ENCODE data around the gene METTL24.
"Not testable (repeated sequence)": the region's sequence is repeated elsewhere in the genome, so short reads cannot be mapped to it uniquely, and the experiment has no call there.

METTL24 gene

GRCh38 chr6:110269623-110270022 lies 88.5 kb downstream of the METTL24 start:
- peaks cover 9% of the 10 kb centered on the region for H3K4me1 ChIP-seq (ENCODE audit: insufficient read depth, low read length)
- no peaks in the 10 kb centered on the region; the same call in 1 of the 2 replicates for H3K9me3 ChIP-seq (ENCODE audit: control insufficient read depth, insufficient read depth, low read length)
- H3K9ac ChIP-seq (ENCODE audit: low read depth, low read length) = 0 out of 2 replicates have a peak overlapping the region, but pooled peaks have one; percentile 17
- no peaks in the 10 kb centered on the region for H3K36me3 ChIP-seq (ENCODE audit: insufficient read depth, low read length)

- Histone ChIP-seq H3K9me3 (ENCODE audit: control insufficient read depth, insufficient read depth, low read length) (no peaks in the 10 kb centered on the region; the same call in 1 of the 2 replicates), H3K36me3 (ENCODE audit: insufficient read depth, low read length) (no peaks in the 10 kb centered on the region), H3K4me1 (ENCODE audit: insufficient read depth, low read length) (peaks cover 9% of the 10 kb centered on the region), H3K9ac (ENCODE audit: low read depth, low read length) (no peak overlapping the region)
These were observed 91.2 kb downstream of the METTL24 start for GRCh38 chr6:110266996-110267395.

GRCh38 chr6:110265273-110265672 lies 92.9 kb downstream of the METTL24 start:
- Histone ChIP-seq H3K4me1 (ENCODE audit: insufficient read depth, low read length) (peaks cover 9% of the 10 kb centered on the region), H3K9ac (ENCODE audit: low read depth, low read length) (no peak overlapping the region), H3K36me3 (ENCODE audit: insufficient read depth, low read length) (no peaks in the 10 kb centered on the region), H3K9me3 (ENCODE audit: control insufficient read depth, insufficient read depth, low read length) (no peaks in the 10 kb centered on the region; the same call in 1 of the 2 replicates)

GRCh38 chr6:110256366-110256765 lies 101.8 kb downstream of the METTL24 start:
- H3K36me3 ChIP-seq (ENCODE audit: insufficient read depth, low read length) = no peaks in the 10 kb centered on the region
- no peaks in the 10 kb centered on the region for H3K9me3 ChIP-seq (ENCODE audit: control insufficient read depth, insufficient read depth, low read length)
- H3K4me1 ChIP-seq (ENCODE audit: insufficient read depth, low read length) = no peaks in the 10 kb centered on the region
- H3K9ac ChIP-seq (ENCODE audit: low read depth, low read length) = no peak overlapping the region

- Histone ChIP-seq H3K36me3 (ENCODE audit: insufficient read depth, low read length) (no peaks in the 10 kb centered on the region), H3K4me1 (ENCODE audit: insufficient read depth, low read length) (no peaks in the 10 kb centered on the region), H3K9me3 (ENCODE audit: control insufficient read depth, insufficient read depth, low read length) (no peaks in the 10 kb centered on the region), H3K9ac (ENCODE audit: low read depth, low read length) (no peak overlapping the region)
These were observed 102.9 kb downstream of the METTL24 start for GRCh38 chr6:110255211-110255750.

GRCh38 chr6:110250838-110251237 lies 107.3 kb downstream of the METTL24 start:
- Histone ChIP-seq H3K9ac (ENCODE audit: low read depth, low read length) (no peak overlapping the region), H3K9me3 (ENCODE audit: control insufficient read depth, insufficient read depth, low read length) (no peaks in the 10 kb centered on the region), H3K4me1 (ENCODE audit: insufficient read depth, low read length) (no peaks in the 10 kb centered on the region; the same call in none of the 2 replicates), H3K36me3 (ENCODE audit: insufficient read depth, low read length) (no peaks in the 10 kb centered on the region)

- H3K36me3 ChIP-seq (ENCODE audit: insufficient read depth, low read length) = no peaks in the 10 kb centered on the region
- no peak overlapping the region for H3K9ac ChIP-seq (ENCODE audit: low read depth, low read length)
These were observed 108.1 kb downstream of the METTL24 start for GRCh38 chr6:110250058-110250457.

GRCh38 chr6:110246900-110247546 lies 111.1 kb downstream of the METTL24 start:
- Histone ChIP-seq H3K36me3 (ENCODE audit: insufficient read depth, low read length) (no peaks in the 10 kb centered on the region), H3K9me3 (ENCODE audit: control insufficient read depth, insufficient read depth, low read length) (no peaks in the 10 kb centered on the region), H3K9ac (ENCODE audit: low read depth, low read length) (no peak overlapping the region), H3K4me1 (ENCODE audit: insufficient read depth, low read length) (no peaks in the 10 kb centered on the region; the same call in none of the 2 replicates)

More at GRCh38 chr6:110250058-110250457, 108.1 kb downstream of the METTL24 start:
- H3K4me1 ChIP-seq (ENCODE audit: insufficient read depth, low read length) = no peaks in the 10 kb centered on the region; the same call in none of the 2 replicates
- no peaks in the 10 kb centered on the region for H3K9me3 ChIP-seq (ENCODE audit: control insufficient read depth, insufficient read depth, low read length)

GRCh38 chr6:110246378-110246777 lies 111.8 kb downstream of the METTL24 start:
- Histone ChIP-seq H3K9ac (ENCODE audit: low read depth, low read length) (no peak overlapping the region), H3K4me1 (ENCODE audit: insufficient read depth, low read length) (no peaks in the 10 kb centered on the region; the same call in none of the 2 replicates), H3K36me3 (ENCODE audit: insufficient read depth, low read length) (no peaks in the 10 kb centered on the region), H3K9me3 (ENCODE audit: control insufficient read depth, insufficient read depth, low read length) (no peaks in the 10 kb centered on the region)

- not testable (repeated sequence) for H3K9me3 ChIP-seq (ENCODE audit: control insufficient read depth, insufficient read depth, low read length); H3K4me1 ChIP-seq (ENCODE audit: insufficient read depth, low read length)
These were observed 113.5 kb downstream of the METTL24 start for GRCh38 chr6:110244621-110245020.

GRCh38 chr6:110239526-110240274 lies 118.4 kb downstream of the METTL24 start:
- Histone ChIP-seq H3K4me1 (ENCODE audit: insufficient read depth, low read length) (no peaks in the 10 kb centered on the region), H3K9me3 (ENCODE audit: control insufficient read depth, insufficient read depth, low read length) (no peaks in the 10 kb centered on the region)

More at GRCh38 chr6:110244621-110245020, 113.5 kb downstream of the METTL24 start:
- not testable (repeated sequence) for H3K9ac ChIP-seq (ENCODE audit: low read depth, low read length); H3K36me3 ChIP-seq (ENCODE audit: insufficient read depth, low read length)

GRCh38 chr6:110236007-110236406 lies 122.1 kb downstream of the METTL24 start:
- H3K9ac ChIP-seq (ENCODE audit: low read depth, low read length); H3K4me1 ChIP-seq (ENCODE audit: insufficient read depth, low read length); H3K36me3 ChIP-seq (ENCODE audit: insufficient read depth, low read length); H3K9me3 ChIP-seq (ENCODE audit: control insufficient read depth, insufficient read depth, low read length): not testable (repeated sequence)

More at GRCh38 chr6:110239526-110240274, 118.4 kb downstream of the METTL24 start:
- H3K36me3 ChIP-seq (ENCODE audit: insufficient read depth, low read length) = no peaks in the 10 kb centered on the region
- no peak overlapping the region for H3K9ac ChIP-seq (ENCODE audit: low read depth, low read length)

- no peaks in the 10 kb centered on the region for H3K9me3 ChIP-seq (ENCODE audit: control insufficient read depth, insufficient read depth, low read length)
- H3K9ac ChIP-seq (ENCODE audit: low read depth, low read length) = no peak overlapping the region
These were observed 124.3 kb downstream of the METTL24 start for GRCh38 chr6:110233770-110234374.

GRCh38 chr6:110232450-110232849 lies 125.7 kb downstream of the METTL24 start:
- H3K9ac ChIP-seq (ENCODE audit: low read depth, low read length) = no peak overlapping the region
- H3K9me3 ChIP-seq (ENCODE audit: control insufficient read depth, insufficient read depth, low read length) = no peaks in the 10 kb centered on the region
- no peaks in the 10 kb centered on the region for H3K4me1 ChIP-seq (ENCODE audit: insufficient read depth, low read length)
- no peaks in the 10 kb centered on the region; the same call in 1 of the 2 replicates for H3K36me3 ChIP-seq (ENCODE audit: insufficient read depth, low read length)

More at GRCh38 chr6:110233770-110234374, 124.3 kb downstream of the METTL24 start:
- no peaks in the 10 kb centered on the region for H3K4me1 ChIP-seq (ENCODE audit: insufficient read depth, low read length)
- no peaks in the 10 kb centered on the region for H3K36me3 ChIP-seq (ENCODE audit: insufficient read depth, low read length)
